ENCODE results near the gene DBH.

Gene DBH

DNA sequence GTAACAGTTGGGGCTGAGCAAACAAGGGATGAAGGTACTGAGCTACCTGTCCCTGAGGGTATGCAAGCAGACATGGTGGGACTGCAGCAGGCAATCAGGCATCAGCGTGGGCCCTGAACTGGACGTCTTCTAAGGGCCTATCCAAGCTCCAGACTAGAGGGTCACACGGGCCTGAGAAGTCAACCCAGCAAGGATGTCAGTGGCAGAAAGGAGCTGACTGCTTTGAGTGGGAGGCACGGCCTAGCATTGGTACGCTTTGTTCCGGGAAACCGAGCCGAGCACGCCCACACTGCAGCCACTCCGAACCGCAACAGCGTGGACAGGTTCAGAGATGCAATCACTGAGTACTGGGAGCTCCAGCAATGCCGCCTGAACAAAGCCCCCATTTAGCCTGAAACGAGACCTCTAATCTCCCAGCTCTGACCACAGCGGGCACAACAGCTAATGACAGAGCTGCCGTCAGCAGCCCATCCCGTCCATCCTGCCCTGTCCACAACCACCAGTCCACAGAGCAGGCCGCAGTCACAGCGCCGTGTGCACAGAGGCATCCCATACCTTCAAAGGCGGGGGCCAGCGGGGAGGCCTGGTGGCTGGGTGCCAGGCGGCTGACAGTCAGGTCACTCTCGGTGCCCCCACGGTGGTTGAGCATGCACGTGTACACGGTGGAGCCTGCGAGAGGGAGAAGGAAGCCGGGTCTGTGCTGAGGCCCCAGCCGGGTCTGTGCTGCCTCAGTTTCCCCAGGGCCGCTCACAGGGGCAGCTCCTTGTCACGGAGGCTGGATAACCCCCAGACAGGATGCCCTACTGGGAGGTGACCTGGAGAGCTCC is 57.8 kb downstream of the DBH start:
- Histone ChIP-seq H3K27ac (no peak overlapping the region), H3K4me3 (no peak overlapping the region)
- no peak for DNase-seq (ENCODE audit: low spot score)
- TF ChIP-seq CTCF (IDR thresholded peaks at IDR 0.05): no peak

- DNase-seq (ENCODE audit: low spot score): no peak
- H3K27ac ChIP-seq: no peak overlapping the region
- TF ChIP-seq CTCF (IDR thresholded peaks at IDR 0.05): no peak
Observed at GRCh38 chr9:133694686-133695085, 58.5 kb downstream of the DBH start.

GRCh38 chr9:133696071-133696472 is 59.9 kb downstream of the DBH start:
- TF ChIP-seq CTCF (IDR thresholded peaks at IDR 0.05): no peak
- Histone ChIP-seq H3K4me3 (no peak overlapping the region), H3K27ac (no peak overlapping the region)
- DNase-seq (ENCODE audit: low spot score): no peak

More at GRCh38 chr9:133694686-133695085, 58.5 kb downstream of the DBH start:
- no peak overlapping the region for H3K4me3 ChIP-seq

GRCh38 chr9:133699546-133699945 is 63.4 kb downstream of the DBH start:
- no peak for TF ChIP-seq CTCF (IDR thresholded peaks at IDR 0.05)
- DNase-seq (ENCODE audit: low spot score): no peak
- H3K27ac ChIP-seq: no peak overlapping the region
- no peak overlapping the region for H3K4me3 ChIP-seq

DNA sequence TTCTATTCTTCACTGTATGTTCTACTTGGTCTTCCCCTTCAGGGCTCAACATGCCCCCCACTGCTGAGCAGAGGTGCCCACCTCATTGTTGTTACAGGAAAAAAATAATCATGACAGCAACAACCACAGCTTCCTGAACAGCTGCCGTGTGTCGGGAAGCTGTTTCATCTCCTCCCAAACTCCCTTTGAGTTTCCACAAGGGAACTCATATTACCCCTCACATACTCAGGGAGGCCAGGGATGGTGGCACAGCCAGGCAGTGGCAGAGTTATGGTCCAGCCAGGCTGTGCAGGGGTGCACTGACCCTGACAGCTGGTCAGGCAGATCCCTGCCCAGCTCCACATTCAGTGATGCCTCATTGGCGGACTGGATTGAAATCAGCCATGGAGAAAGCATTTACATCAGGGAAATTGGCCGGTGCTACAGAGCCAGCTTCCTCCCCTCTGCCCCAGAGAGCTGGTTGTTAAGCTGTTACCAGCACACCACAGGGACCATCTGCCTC is 64.7 kb downstream of the DBH start:
- no peak for TF ChIP-seq CTCF (IDR thresholded peaks at IDR 0.05)
- H3K4me3 ChIP-seq: no peak overlapping the region
- DNase-seq (ENCODE audit: low spot score): no peak
- H3K27ac ChIP-seq: no peak overlapping the region

- Histone ChIP-seq H3K27ac (no peak overlapping the region), H3K4me3 (no peak overlapping the region)
- no peak for TF ChIP-seq CTCF (IDR thresholded peaks at IDR 0.05)
- DNase-seq (ENCODE audit: low spot score): no peak
Observed at GRCh38 chr9:133701321-133701980, 65.3 kb downstream of the DBH start.
